A172 (cell line): Measurements from ENCODE around the gene KIF19. TPM values are rescaled to one million over a fixed set of nuclear protein-coding genes. Genes with fewer than 3 reads are reported as not detected.

Experiments used
- DNase-seq: peaks from one replicate; pipeline ENCODE4 v3.0.0-alpha.2; 2015; ENCODE audit warnings: low spot score
- total RNA-seq: library from RNA; depleted of rRNA; stranded (reverse); fragments of >200 nt; shearing (Covaris generic); gene quantifications from 2 replicates; pipeline ENCODE4 v1.2.3, GENCODE V29; 2014

KIF19 gene
- total RNA-seq, 1 experiment from 2014 or later: not detected

DNA sequence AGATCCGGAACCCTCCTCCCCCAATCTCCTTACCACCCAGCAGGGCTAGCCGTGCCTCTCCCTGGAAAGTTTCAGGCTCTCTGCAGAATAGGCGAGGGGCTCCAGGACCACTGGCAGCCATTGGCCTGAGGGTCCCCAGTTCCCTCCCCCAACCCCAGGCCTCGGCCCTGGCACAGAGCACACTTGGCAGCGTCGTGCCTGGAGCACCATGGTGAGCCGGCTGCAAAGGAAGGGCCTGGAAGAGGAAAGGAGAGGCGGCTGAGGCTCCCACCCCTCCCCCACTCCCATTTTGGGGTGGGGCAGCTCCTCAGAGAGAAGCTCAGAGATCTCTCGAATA is 36.0 kb downstream of the KIF19 start:
- DNase-seq: no peak

DNA sequence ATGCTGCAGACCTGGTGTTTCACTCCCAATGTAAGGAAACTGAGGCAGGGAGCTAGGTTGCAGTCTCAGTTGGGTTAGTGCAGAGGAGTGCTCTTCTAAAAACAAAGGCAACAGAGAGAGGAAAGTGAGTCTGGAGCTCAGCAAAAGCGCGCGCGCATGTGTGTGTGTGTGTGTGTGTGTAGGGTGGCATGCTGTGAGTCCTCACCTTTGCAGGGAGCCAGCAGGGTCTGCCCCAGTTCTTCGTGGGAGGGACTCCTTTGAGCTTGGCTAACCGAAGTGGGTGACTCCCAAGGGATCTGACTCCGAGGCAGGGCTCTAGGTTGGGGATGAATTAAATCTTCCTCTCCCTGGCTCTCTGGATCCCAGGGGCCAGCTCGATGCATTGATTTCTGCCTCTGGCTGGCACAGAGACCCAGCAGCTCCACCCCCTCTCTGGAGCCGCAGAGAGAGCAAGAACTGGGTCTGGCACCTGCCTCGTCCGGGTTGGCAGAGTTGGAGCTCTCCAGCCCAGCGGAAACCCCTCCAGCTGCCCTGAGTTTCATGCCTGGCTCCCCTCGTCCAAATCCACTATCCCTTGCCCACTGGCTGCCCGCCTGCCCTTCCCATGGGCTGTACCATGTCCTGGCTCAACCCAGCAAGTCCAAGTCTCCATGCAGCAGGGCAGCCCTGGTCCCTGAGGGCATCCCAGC is 36.9 kb downstream of the KIF19 start:
- DNase-seq: no peak

- DNase-seq: no peak
Observed at GRCh38 chr17:74367206-74367605, 41.2 kb downstream of the KIF19 start, which contains the start of gene GPR142. Gene GPR142, plus strand, starts transcription at chr17:74367506. Its CDS starts 2,035 bp downstream, at chr17:74369541.

DNA sequence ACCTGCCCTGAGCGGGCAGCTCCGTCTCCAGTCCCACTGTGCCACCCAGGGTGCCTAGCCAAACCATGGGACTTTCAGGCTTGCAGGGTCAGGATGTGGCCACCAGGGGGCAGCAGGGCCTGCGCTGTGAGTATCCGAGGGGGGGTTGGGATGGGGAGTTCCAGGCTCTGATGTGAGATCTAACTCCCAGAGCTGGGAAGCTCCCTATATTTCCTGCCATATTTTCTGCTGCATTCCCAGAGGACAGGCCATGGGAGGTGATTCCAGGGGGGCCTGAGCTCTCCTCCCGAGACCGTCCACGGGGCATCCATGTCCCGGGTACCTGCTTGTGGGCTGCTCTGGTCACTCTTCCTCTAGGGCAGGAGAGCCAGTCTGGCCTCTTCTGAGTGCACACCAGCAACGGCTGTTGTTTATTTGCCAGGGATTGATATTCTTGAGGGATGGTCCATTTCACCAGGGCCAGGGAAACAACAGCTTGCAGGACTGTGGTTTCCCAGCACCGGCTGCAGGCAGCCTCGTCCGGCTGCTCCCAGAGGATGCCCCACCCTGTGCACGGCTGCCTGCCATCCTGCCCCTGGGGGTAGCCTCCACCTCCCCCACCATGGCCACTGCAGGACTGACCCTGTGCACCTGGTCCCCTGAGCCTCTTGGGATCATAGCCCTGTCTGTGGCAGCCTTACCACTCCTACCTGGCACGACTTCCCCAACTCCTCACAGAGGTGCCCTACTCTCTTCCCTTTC is 42.5 kb downstream of the KIF19 start:
- peak; percentile 60 for DNase-seq

DNA sequence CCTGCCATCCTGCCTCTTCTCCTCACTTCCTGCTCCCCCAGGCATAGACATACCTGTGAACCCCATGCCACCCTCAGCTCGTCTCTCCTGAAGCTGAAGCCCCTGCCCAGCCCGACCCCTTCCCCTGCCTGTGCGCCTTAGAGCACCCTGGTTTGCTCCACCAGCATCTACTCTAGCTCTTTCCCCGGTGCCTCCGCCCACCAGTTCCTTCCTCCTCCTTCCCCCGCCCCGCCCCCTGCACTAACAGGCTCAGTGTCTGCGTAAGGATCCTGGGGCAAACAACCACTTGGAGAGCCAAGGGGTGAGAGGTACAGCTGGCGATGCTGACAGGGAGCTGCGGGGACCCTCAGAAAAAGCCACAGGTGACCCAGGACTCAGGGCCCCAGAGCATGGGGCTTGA is 43.2 kb downstream of the KIF19 start:
- DNase-seq: no peak

DNA sequence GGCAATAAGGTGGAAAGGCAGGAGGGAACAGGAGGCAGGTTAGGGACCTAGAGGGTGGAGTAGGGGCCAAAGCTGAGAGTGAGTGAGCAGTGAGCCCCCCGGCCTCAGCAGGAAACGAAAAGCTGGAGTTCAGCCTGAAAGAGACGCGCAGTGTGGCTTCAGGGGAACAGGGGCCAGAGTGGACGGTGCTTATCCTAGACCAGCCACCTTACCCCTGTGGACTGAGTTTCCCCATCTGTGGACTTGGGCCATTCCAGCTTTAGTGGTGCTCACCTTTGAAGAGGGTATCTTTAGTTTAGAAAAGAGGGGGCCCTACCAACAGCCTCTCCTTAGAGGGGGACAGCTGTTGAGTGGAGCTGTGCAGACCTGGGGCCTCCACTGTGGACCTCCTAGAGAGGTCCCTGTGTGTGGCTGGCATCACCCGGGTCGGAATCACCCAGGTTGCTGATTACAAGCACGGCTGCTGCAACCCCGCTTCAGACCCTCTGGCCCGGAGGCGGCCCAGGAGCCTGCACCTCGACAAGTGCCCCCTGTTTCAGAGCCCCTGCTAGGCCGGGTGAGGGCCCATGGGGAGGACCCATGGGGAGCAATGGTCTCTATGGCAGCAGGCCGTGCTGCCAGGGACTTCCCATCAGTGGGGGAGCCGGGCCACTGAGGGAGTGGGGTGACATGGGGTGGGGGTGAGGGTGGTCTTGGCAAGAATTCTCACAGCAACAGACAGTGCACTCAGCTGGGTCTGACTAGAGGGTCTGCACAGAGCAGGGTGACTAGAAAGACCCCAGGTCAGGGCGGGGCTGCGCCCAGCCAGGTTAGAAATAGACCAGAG is 43.9 kb downstream of the KIF19 start:
- DNase-seq: no peak

GRCh38 chr17:74371653-74372147 is 45.7 kb downstream of the KIF19 start:
- DNase-seq: no peak

DNA sequence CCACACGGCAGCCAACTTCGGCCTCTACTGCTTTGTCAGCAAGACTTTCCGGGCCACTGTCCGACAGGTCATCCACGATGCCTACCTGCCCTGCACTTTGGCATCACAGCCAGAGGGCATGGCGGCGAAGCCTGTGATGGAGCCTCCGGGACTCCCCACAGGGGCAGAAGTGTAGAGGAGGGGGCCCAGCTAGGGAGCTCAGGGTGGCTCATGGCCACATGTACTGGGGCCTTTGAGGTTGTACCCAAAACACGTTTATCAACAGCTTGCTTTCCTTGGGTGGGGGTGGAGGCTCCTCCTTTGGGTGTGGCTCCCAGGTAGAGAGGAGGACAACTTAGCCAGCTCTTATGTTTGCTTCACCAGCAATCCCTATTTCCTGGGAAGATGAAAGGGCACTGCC is 46.4 kb downstream of the KIF19 start:
- DNase-seq: no peak

GRCh38 chr17:74373838-74374606 is 48.0 kb downstream of the KIF19 start:
- DNase-seq: no peak

GRCh38 chr17:74374858-74375257 is 48.8 kb downstream of the KIF19 start:
- no peak for DNase-seq

- peak; percentile 69 for DNase-seq
Observed at GRCh38 chr17:74379495-74380085, 53.6 kb downstream of the KIF19 start.

DNA sequence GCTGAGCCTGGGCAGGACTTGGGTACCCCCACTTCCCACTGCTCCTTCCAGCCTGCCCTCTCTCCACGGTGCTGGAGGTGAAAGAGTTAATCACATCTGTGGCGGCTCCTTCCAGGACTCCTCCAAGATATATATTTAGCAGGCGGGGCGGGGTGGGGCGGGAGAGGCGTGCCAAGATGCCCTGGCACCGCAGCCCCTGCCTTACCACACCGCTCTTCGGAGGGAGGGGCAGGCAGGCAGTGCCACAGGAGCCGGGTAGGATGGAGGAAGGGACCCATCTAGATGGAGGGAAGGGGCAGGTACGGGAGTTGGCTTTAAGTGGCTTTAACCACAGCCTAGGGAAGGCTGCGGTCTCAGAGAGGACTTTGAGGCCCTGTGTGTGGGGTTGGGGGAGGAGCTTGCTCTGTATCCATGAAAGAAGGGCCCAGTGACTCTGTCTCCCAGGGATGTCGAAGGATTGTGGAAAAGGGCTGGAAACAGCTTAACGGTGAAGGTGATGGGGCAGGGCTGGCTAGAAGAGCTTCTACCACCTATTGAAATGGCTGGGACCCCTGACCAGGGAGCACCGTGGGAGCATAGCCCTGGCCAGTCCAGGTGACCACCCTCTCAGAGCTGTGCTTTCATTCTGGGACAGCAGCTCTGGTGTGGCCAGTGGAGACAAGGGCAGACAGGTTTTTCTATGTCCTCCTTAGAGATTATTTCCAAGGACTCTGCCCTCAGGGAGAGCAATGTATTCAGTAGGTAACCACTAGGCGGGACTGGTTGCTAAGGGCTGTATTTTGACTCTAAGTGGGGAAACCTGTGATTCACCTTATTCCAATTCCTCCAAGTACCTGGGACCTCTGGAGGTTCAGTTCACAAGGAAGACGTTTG is 54.3 kb downstream of the KIF19 start:
- DNase-seq: peak; percentile 34

- no peak for DNase-seq
Observed at GRCh38 chr17:74380959-74381808, 55.2 kb downstream of the KIF19 start.

DNA sequence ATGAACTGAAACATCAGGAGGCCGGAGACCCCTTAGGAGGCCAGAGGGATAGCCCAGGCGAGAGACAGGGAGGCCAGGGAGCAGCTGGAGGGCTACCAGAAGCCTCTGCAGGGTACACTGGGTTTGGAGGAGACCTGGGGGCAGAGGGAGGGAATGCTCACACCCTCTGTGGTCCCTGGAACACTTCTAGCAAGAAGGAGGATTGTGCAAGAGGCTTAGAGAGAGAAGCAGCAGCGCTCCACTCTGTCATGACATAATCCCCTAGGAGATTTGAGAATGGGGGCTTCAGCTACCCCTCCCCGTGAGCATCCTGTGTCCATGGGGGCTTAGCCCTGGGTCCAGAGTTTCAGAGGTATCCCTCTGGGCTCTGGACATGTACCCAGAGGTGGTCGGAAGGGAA is 57.1 kb downstream of the KIF19 start:
- no peak for DNase-seq

GRCh38 chr17:74385201-74385600 is 59.2 kb downstream of the KIF19 start:
- DNase-seq: no peak

GRCh38 chr17:74386386-74386785 is 60.4 kb downstream of the KIF19 start:
- DNase-seq: peak; percentile 58

DNA sequence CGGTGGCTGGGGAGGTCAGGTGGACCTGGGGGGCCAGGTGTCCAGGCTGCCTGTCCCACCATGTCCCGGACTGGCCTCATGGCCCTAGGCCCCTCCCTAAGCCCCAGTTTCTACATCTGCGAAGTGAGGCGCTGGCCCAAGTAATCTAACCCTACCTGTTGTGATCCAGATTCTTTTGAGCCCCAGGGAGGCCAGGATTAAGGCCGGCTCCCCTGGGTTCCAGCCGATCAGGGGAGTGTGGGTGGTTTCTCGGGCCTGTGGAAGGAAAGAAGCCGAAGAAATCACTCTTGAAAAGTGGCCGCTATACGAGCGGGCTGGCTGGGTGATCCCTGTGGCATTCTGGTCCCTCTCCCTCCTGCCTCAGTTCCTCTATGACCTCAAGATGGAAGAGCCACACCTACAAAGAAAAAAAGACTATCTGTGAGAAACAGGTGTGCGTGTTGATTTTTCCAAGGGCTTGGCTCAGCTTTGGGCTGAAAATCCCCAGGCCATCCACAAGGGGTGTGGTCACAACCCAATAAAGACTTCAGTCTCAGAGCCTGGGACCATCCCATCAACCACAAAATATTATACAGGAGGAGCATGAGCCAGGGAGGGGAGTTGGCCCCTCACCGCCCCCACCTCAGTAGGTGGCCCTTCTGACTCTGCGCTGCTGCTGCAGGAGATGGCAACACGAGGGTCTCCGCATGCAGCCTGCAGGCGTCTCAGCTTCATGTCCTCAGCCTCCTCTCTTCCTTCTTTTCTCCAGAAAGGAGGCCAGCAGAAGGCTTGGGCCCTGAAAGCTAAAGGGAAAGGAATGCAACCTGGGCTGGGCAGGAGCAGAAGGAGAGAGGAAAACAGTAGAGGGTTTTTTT is 61.6 kb downstream of the KIF19 start:
- DNase-seq: no peak

GRCh38 chr17:74389084-74389753 is 63.2 kb downstream of the KIF19 start:
- no peak for DNase-seq
